Peyer's patch (tissue), 4 donors: Measurements from ENCODE around the gene MRPL53. TPM values are rescaled to one million over a fixed set of nuclear protein-coding genes. Genes with fewer than 3 reads are reported as not detected.
"Not testable (repeated sequence)": the region's sequence is repeated elsewhere in the genome, so short reads cannot be mapped to it uniquely, and the experiment has no call there.

ENCODE experiments used
- DNase-seq, 3 donors: peaks; one replicate each; pipeline ENCODE4 v3.0.0-alpha.2; 2017 to 2019
- H3K27ac ChIP-seq, 4 donors: fragments of 200-600 bp; sonication (generic); one replicate each; pipeline ENCODE4 v1.5.1; 2016 to 2019
- H3K27me3 ChIP-seq, 2 donors: fragments of 200-600 bp; sonication (generic); one replicate each; pipeline ENCODE4 v1.5.1; 2019
- H3K36me3 ChIP-seq, 3 donors: fragments of 200-600 bp; sonication (generic); one replicate each; pipeline ENCODE4 v1.5.1; 2016 to 2019
- H3K4me1 ChIP-seq, 4 donors: fragments of 200-600 bp; sonication (generic); one replicate each; pipeline ENCODE4 v1.5.1; 2016 to 2019
- H3K4me3 ChIP-seq, 4 donors: fragments of 200-600 bp; sonication (generic); 1 replicate in 3 of 4; 2 replicates in 1 of 4; pipeline ENCODE4 v1.5.1; 2016 to 2019; ENCODE audit warnings: mild to moderate bottlenecking in 1 of 4
- H3K9me3 ChIP-seq, 4 donors: fragments of 200-600 bp; sonication (generic); one replicate each; pipeline ENCODE4 v1.5.1; 2016 to 2019; ENCODE audit warnings: mild to moderate bottlenecking in 1 of 4
- POLR2A ChIP-seq, 2 donors: fragments of 450-650 bp; IDR thresholded peaks; one replicate each; pipeline ENCODE4 v1.5.1; 2017; ENCODE audit warnings: antibody characterized with exemption in 2 of 2, mild to moderate bottlenecking in 2 of 2, moderate library complexity in 2 of 2
- total RNA-seq, 4 donors: library from RNA; depleted of rRNA; stranded (reverse); fragments of >200 nt; gene quantifications; one replicate each; pipeline ENCODE4 v1.1.0, GENCODE V29; 2016
- TF ChIP-seq, protein P1 (sequence below), 6 experiments: fragments of 450-650 bp in 4 of 6; fragments of 200-600 bp in 2 of 6; sonication (generic) in 1 of 6; IDR thresholded peaks; one replicate each; pipeline ENCODE4 v1.5.1; 2017 to 2019; ENCODE audit warnings: antibody characterized with exemption in 6 of 6, mild to moderate bottlenecking in 3 of 6, moderate library complexity in 1 of 6

MRPL53 gene
- total RNA-seq, 4 donors from 2014 or later: 17.8 to 23.8 (median 20.0) TPM

DNA sequence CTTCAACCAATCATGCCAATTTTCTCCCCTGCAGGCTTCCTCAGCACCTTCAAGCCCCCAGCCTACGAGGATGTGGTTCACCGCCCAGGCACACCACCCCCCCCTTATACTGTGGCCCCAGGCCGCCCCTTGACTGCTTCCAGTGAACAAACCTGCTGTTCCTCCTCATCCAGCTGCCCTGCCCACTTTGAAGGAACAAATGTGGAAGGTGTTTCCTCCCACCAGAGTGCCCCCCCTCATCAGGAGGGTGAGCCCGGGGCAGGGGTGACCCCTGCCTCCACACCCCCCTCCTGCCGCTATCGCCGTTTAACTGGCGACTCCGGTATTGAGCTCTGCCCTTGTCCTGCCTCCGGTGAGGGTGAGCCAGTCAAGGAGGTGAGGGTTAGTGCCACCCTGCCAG is 12.3 kb downstream of the MRPL53 start:
- not testable (repeated sequence) for H3K27me3 ChIP-seq, H3K4me3 ChIP-seq, H3K27ac ChIP-seq, H3K9me3 ChIP-seq, DNase-seq
- Histone ChIP-seq H3K36me3 (peaks cover 0 to 24% (median 0%) of the 10 kb centered on the region in 3 donors), H3K4me1 (peaks cover 6 to 56% (median 19%) of the 10 kb centered on the region in 4 donors)
- TF ChIP-seq POLR2A (IDR thresholded peaks at IDR 0.05): peak in 1 of 2 donors; percentile 3

DNA sequence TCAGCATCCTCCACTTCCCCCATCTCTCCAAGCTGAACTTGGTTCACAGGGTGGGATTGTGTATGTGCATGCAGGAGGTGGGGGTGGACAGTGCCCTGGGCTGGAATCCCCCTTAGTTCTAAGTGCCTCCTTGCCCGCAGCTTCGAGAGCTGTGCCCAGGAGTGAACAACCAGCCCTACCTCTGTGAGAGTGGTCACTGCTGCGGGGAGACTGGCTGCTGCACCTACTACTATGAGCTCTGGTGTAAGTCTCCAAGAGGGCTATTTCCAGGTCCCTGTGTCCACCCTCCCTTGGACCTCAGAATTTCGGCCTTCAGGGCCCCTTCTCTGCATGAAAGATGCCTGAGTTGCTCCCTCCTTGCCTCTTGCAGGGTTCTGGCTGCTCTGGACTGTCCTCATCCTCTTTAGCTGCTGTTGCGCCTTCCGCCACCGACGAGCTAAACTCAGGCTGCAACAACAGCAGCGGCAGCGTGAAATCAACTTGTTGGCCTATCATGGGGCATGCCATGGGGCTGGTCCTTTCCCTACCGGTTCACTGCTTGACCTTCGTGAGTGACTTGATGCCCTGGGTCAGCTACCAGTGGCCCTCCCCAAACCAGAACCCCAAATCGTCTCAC is 12.9 kb downstream of the MRPL53 start:
- Histone ChIP-seq H3K4me3 (peak overlapping the region in 1 of 4 donors; percentile 88), H3K4me1 (peaks cover 6 to 55% (median 19%) of the 10 kb centered on the region in 4 donors), H3K36me3 (peaks cover 0 to 24% (median 0%) of the 10 kb centered on the region in 3 donors)
- peak in 1 of 2 donors; percentile 3 for TF ChIP-seq POLR2A (IDR thresholded peaks at IDR 0.05)
- H3K27ac ChIP-seq, H3K27me3 ChIP-seq, DNase-seq, H3K9me3 ChIP-seq: not testable (repeated sequence)

DNA sequence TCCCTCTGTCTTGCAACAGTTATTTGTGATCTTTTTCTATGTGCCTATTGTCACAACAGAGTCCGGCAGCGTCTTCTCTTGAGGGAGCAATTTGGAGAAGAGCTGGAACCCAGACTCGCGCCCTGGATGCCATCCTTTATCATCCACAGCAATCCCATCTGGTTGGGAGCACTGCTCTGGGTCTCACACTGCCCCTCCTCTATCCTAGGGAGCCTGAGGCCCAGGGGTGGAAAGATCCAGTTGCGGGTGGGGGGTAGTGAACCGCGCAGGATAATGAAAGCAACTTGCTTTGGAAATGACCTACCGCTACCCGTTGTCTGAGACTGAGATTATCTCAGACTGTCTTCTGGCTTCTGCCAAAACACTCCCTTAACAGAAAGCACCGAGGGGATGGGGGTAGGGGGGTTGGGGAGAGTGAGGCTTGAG is 13.5 kb downstream of the MRPL53 start:
- no peak for TF ChIP-seq POLR2A (IDR thresholded peaks at IDR 0.05)
- TF ChIP-seq, protein P1, sequence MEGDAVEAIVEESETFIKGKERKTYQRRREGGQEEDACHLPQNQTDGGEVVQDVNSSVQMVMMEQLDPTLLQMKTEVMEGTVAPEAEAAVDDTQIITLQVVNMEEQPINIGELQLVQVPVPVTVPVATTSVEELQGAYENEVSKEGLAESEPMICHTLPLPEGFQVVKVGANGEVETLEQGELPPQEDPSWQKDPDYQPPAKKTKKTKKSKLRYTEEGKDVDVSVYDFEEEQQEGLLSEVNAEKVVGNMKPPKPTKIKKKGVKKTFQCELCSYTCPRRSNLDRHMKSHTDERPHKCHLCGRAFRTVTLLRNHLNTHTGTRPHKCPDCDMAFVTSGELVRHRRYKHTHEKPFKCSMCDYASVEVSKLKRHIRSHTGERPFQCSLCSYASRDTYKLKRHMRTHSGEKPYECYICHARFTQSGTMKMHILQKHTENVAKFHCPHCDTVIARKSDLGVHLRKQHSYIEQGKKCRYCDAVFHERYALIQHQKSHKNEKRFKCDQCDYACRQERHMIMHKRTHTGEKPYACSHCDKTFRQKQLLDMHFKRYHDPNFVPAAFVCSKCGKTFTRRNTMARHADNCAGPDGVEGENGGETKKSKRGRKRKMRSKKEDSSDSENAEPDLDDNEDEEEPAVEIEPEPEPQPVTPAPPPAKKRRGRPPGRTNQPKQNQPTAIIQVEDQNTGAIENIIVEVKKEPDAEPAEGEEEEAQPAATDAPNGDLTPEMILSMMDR (IDR thresholded peaks at IDR 0.05): no peak
- Histone ChIP-seq H3K27ac (peak overlapping the region; percentile 98 to 99 (median 98)), H3K4me3 (peak overlapping the region; percentile 67 to 88 (median 78))

DNA sequence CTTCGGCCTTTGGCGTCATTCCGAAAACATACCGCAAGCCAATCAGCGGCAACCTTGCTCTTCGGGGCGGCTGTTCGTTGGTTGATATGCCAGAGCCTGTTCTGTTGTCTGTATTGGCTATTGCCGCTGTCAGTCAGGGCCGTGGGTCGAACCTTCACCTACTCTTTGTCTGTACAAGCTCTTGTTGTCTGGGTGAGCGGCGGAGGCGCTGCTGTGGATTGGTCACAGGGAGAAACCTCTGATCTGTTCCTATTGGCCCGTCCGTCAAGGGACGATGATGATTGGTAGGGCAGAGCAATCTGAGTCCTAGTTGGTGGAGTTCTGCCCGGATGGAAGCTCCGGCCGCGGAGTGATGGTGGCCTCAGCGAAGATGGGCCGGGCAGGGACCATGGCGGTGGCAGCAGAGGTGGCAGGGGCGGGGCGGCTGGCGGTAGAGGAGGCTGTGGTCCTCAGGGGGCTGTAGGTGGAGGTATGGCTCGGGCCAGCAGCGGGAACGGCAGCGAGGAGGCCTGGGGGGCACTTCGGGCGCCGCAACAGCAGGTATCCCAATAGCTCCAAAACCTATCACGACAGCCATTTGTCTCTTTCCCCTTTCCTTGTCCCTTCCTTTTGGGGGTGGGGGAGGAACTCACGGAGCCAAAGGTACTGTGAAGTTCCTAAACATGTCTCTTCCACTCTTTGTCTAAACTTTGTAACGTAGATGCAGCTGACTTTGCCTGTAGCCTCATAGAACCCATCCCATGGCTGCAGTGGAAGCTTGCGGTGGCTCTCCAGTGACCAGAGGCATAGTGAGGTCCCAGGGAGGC is 14.1 kb downstream of the MRPL53 start, which contains the start of gene WBP1:
WBP1 (plus strand) TSS at position 307 of the 806 bp plus-strand sequence; CDS start at position 472, 165 bp downstream.
- Histone ChIP-seq H3K27me3 (no peaks in the 10 kb centered on the region), H3K9me3 (no peaks in the 10 kb centered on the region), H3K4me1 (peaks cover 6 to 44% (median 12%) of the 10 kb centered on the region in 4 donors), H3K36me3 (peaks cover 0 to 24% (median 0%) of the 10 kb centered on the region in 3 donors), H3K4me3 (peak within 1 kb of the TSS; percentile 67 to 88 (median 78)), H3K27ac (peak within 1 kb of the TSS; percentile 98 to 99 (median 98))
- peak; percentile 59 to 61 for TF ChIP-seq POLR2A (IDR thresholded peaks at IDR 0.05)
- TF ChIP-seq, protein P1 (IDR thresholded peaks at IDR 0.05): no peak
- peak; percentile 99 to 100 (median 100) for DNase-seq

More for the DNA sequence above, 13.5 kb downstream of the MRPL53 start:
- H3K4me1 ChIP-seq: peaks cover 6 to 48% (median 14%) of the 10 kb centered on the region in 4 donors
- H3K9me3 ChIP-seq: no peaks in the 10 kb centered on the region
- no peaks in the 10 kb centered on the region for H3K27me3 ChIP-seq
- no peak for DNase-seq
- H3K36me3 ChIP-seq: peaks cover 0 to 24% (median 0%) of the 10 kb centered on the region in 3 donors

DNA sequence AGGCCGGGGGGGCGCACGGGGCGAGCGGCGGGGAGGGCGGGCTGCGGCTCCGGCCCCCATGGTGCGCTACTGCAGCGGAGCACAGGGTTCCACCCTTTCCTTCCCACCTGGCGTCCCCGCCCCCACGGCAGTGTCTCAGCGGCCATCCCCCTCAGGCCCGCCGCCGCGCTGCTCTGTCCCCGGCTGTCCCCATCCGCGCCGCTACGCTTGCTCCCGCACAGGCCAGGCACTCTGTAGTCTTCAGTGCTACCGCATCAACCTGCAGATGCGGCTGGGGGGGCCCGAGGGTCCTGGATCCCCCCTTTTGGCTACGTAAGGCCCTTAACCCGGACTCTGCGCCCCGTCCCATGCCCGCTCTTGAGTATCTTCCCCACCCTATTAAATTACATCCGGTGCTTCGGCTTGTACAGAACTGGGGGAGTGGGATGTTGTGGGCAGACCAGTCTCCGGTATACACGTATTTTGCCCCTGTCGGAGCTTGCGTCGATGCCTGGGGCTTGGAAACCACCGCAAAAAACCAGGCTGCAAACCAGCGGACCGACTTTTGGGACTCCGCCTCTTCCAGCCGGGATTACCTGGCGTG is 14.8 kb downstream of the MRPL53 start:
- Histone ChIP-seq H3K27ac (peak overlapping the region; percentile 98 to 99 (median 98)), H3K4me3 (peak overlapping the region; percentile 67 to 88 (median 76)), H3K27me3 (no peaks in the 10 kb centered on the region), H3K4me1 (peaks cover 6 to 38% (median 12%) of the 10 kb centered on the region in 4 donors), H3K36me3 (peaks cover 0 to 18% (median 0%) of the 10 kb centered on the region in 3 donors), H3K9me3 (no peaks in the 10 kb centered on the region)
- peak; percentile 87 to 93 (median 88) for DNase-seq
- TF ChIP-seq, protein P1 (IDR thresholded peaks at IDR 0.05): peak in 1 of 6 experiments; percentile 11
- peak; percentile 52 to 84 for TF ChIP-seq POLR2A (IDR thresholded peaks at IDR 0.05)

DNA sequence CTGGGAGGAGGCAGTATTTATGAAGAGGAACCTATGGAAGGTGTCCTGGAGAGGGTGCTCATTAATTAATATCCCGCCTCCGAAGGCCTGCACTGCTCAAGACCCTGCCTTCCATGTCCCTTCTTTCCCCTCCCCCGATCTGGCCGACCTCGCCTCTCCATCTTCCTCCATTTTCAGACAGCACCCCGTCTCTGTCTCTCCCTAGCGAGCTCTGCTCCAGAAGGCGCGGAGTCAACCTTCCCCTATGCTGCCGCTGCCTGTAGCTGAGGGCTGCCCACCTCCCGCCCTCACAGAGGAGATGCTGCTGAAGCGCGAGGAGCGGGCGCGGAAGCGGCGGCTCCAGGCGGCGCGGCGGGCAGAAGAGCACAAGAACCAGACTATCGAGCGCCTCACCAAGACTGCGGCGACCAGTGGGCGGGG is 15.3 kb downstream of the MRPL53 start:
- H3K4me1 ChIP-seq: peaks cover 6 to 33% (median 12%) of the 10 kb centered on the region in 4 donors
- no peaks in the 10 kb centered on the region for H3K27me3 ChIP-seq
- H3K27ac ChIP-seq: peak overlapping the region; percentile 98 to 99 (median 98)
- H3K9me3 ChIP-seq: no peaks in the 10 kb centered on the region
- H3K4me3 ChIP-seq: peak overlapping the region; percentile 67 to 88 (median 76)
- H3K36me3 ChIP-seq: peaks cover 0 to 13% (median 0%) of the 10 kb centered on the region in 3 donors
- TF ChIP-seq, protein P1 (IDR thresholded peaks at IDR 0.05): no peak
- no peak for TF ChIP-seq POLR2A (IDR thresholded peaks at IDR 0.05)
- no peak for DNase-seq
